H1 (cell line): ENCODE measurements around the gene MICU1. TPM values are rescaled to one million over a fixed set of nuclear protein-coding genes. Genes with fewer than 3 reads are reported as not detected.

Experiments
- E2F6 ChIP-seq: IDR thresholded peaks from 2 replicates; pipeline ENCODE4 v1.6.1; 2012; ENCODE audit warnings: inconsistent platforms
- polyA plus RNA-seq, 7 experiments: library from polyadenylated mRNA; depleted of rRNA in 3 of 7; stranded (reverse) in 5 of 7; unstranded in 2 of 7; fragments of >200 nt in 5 of 7; fragments of 200-250 nt in 2 of 7; gene quantifications; 1 replicate in 5 of 7; 2 replicates in 1 of 7; 4 replicates in 1 of 7; pipeline versions ENCODE4 v1.2.1 to v1.2.3, GENCODE V29; 2011 to 2013; ENCODE audit warnings: missing spikeins in 2 of 7, mixed read lengths in 2 of 7
- total RNA-seq: library from RNA; stranded (reverse); fragmentation: NEBNext Ultra II Directional; extraction: Animal tissue kit (Norgen Biotek cat#: 25700); gene quantifications from 2 replicates; pipeline ENCODE4 v1.2.1, GENCODE V29; 2021

MICU1 gene
- total and polyA plus RNA-seq, 2 of the 8 experiments (the other 6 are each of a cell fraction or from before 2014, with no cell fraction given): 18.0 to 36.7 TPM

GRCh38 chr10:72638586-72639440, 12.9 kb upstream of the MICU1 start (continued):
- TF ChIP-seq E2F6: no peak
- TF ChIP-seq, all 59 proteins: peak for 0
